Measurements from ENCODE around the gene ALG1. TPM values are rescaled to one million over a fixed set of nuclear protein-coding genes. Genes with fewer than 3 reads are reported as not detected.
"Not testable (repeated sequence)": the region's sequence is repeated elsewhere in the genome, so short reads cannot be mapped to it uniquely, and the experiment has no call there.

ALG1 gene
- total RNA-seq, 1 experiment from 2014 or later, result 31.4 TPM

DNA sequence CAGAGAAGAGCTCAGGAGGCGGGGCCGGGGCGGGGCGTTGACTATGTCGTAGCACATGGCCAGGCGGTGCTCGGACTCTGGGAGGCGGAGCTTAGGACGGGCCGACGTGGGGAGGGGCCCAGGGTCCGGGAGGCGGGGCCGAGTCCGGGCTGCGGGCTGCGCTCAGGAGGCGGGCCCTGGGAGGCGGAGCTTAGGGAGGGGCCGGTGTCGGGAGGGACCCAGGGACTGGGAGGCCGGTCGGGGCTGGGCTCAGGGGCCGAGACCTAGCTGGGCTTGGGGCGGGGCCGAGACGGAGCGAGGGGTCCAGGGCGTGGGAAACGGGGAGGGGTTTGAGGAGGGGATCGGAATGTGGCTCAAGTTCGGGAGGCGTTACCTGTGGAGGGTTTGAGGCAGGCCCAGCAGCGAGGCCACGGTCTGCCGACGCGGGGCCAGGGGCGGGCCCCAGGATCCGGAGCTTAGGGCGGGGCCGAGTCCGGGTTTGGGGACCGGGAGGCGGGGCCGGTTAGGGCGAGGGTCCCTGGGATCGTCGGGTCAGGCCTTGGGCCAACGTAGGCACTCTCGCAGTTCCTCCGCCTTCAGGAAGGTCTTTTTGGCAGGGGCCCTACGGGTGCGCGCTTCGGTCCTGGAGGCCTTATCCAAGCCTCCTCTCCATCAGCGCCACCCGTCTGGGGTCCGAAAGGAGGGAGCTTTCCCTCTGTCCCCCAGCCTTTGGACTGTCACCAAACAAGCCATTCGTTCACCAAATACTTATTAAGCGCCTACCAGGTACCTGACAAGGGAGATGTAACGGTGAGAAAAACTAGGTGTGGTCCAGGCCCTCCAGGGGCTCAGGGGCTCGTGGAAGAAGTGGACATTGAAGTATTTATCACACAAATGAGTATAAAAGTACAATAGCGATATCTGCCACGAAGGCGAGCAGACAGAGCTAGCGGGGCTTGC is 26.8 kb downstream of the ALG1 start:
- not testable (repeated sequence) for H3K36me3 Mint-ChIP-seq; H3K9me3 Mint-ChIP-seq; H3K27me3 Mint-ChIP-seq (ENCODE audit: low read depth)
- Mint-ChIP-seq H3K4me3 (peak overlapping the region; percentile 89), H3K4me1 (peaks cover 17% of the 10 kb centered on the region), H3K27ac (peak overlapping the region; percentile 57)
- ATAC-seq (peak; percentile 61), DNase-seq (ENCODE audit: low spot score) (peak; percentile 97)
- CTCF ChIA-PET, result interaction anchor here (0.6 to 1.6 kb wide), 12 partner anchors 9 to 517 kb away, joined by 3 to 12 read pairs (median 4); partner anchors contain the start of gene SEC14L5
- POLR2A ChIA-PET, result interaction anchor here (0.6 to 1.1 kb wide), 2 partner anchors 128 to 334 kb away, joined by 3 read pairs; no protein-coding TSS in a partner anchor
- TF ChIP-seq, protein P1, sequence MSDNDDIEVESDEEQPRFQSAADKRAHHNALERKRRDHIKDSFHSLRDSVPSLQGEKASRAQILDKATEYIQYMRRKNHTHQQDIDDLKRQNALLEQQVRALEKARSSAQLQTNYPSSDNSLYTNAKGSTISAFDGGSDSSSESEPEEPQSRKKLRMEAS (CRISPR knock-in tag; IDR thresholded peaks at IDR 0.05), result 0 out of 2 replicates have a peak, but pooled peaks have one; percentile 31
- peak; percentile 62 for TF ChIP-seq SP1 (CRISPR knock-in tag; conservative IDR thresholded peaks at IDR 0.05)

DNA sequence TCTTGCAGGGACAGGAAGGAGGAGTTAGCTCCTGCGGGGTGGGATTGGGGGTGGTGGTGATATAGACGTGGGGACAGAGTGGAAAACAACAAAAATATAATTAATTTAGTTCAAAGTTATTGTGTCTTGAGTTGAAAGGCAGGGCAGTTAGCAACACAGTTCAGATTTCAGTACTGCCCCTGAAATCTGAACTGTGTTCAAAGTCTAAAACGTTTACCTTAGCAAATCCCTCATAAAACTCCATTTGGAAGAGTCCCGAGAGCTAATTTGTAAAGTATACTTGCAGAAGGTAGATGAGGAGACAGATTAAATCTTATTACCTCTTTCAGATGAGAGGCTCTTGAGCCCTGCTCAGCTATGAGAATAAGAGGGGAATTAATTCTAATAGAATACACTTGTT is 27.5 kb downstream of the ALG1 start:
- peak overlapping the region; percentile 89 for H3K4me3 Mint-ChIP-seq
- ATAC-seq; H3K27me3 Mint-ChIP-seq (ENCODE audit: low read depth); H3K27ac Mint-ChIP-seq; DNase-seq (ENCODE audit: low spot score); H3K36me3 Mint-ChIP-seq; H3K9me3 Mint-ChIP-seq: not testable (repeated sequence)
- CTCF ChIA-PET, result interaction anchor here (0.9 to 1.3 kb wide), 7 partner anchors 9 to 141 kb away, joined by 3 to 12 read pairs (median 4); partner anchors contain the start of gene SEC14L5
- H3K4me1 Mint-ChIP-seq, result peaks cover 17% of the 10 kb centered on the region
- POLR2A ChIA-PET, result interaction anchor here (0.6 to 1.1 kb wide), 2 partner anchors 129 to 334 kb away, joined by 3 read pairs; no protein-coding TSS in a partner anchor

DNA sequence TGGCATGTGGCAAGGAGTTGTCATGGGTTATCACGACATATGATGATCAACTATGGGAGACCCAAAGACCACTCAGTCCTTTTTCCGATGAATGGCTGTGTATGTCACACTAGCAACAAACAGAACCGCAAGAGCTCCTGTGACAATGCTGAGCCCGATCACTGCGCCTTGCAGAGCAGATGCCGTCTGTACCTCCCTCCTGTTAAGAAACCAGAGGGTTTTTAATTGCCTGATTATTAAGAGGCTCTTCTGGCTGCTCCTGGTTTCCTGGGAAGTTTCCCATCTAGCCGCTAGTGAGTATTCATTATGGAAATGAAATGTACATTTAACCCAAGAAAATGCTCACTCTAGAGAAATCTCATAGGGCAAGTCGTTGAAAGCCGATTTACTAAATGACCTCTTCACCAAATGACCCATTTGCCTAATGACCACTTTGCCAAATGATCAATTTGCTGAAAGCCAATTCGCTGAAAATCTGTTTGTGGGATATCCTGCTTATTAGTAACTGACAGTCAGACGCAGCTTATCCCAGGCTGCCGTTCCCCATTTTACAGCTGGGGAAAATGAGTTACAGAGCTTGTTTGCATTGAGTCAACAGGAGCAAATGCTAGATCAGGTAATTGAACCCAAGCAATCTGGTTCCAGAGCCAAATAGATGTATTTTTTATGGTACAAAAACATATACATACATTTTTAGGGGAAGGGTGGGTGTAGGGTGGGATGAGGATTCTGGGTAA is 31.8 kb downstream of the ALG1 start:
- DNase-seq (ENCODE audit: low spot score); H3K4me3 Mint-ChIP-seq; H3K36me3 Mint-ChIP-seq; H3K27me3 Mint-ChIP-seq (ENCODE audit: low read depth); ATAC-seq; H3K4me1 Mint-ChIP-seq; H3K27ac Mint-ChIP-seq; POLR2A ChIA-PET; H3K9me3 Mint-ChIP-seq: not testable (repeated sequence)
- CTCF ChIA-PET, result interaction anchor here (0.5 kb wide), 1 partner anchor 64 kb away, joined by 3 read pairs; no protein-coding TSS in a partner anchor

DNA sequence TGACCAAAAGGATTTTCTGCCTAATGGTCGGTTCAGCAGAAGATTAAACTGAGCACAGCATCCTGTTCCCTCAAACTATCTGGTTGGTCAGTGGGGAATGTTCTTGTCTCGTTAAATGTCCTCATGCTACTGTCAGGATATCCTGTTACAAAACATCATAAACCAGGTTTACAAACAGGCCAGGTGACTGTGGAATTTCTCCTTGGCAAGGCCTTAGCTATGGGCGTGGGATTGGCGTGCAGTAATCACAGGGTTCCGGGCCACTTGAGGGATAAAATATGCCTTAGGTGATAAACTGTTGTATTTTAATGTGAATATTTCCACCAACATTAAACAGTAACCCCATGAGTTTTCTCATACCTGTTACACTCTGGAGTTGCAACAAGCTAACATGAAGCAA is 33.4 kb downstream of the ALG1 start:
- H3K4me1 Mint-ChIP-seq; H3K36me3 Mint-ChIP-seq; CTCF ChIA-PET; H3K9me3 Mint-ChIP-seq; ATAC-seq; H3K27me3 Mint-ChIP-seq (ENCODE audit: low read depth); H3K4me3 Mint-ChIP-seq; DNase-seq (ENCODE audit: low spot score); H3K27ac Mint-ChIP-seq; POLR2A ChIA-PET: not testable (repeated sequence)

DNA sequence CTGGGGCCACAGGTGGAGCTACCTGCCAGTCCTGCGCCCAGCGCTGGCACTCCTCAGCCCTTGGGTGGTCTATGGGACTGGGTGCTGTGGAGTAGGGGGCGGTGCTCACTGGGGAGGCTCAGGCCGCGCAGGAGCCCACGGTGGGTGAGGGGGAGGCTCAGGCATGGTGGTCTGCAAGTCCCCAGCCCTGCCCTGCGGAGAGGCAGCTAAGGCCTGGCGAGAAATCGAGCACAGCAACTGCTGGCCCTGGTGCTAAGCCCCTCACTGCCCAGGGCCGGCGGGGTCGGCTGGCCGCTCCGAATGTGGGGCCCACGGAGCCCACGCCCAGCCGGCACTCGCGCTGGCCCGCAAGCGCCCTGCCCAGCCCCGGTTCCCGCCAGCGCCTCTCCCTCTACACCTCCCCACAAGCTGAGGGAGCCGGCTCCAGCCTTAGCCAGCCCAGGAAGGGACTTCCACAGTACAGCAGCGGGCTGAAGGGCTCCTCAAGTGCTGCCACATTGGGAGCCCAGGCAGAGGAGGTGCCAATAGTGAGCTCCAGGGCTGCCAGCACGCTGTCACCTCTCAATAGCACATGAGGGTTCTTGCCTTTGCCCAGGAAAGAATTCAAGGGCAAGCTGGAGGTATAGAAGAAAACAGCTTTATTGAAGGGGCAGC is 37.0 kb downstream of the ALG1 start:
- ATAC-seq, result no peak
- CTCF ChIA-PET, result interaction anchor here (1.4 kb wide), 1 partner anchor 10 kb away, joined by 5 read pairs; no protein-coding TSS in a partner anchor
- H3K27ac Mint-ChIP-seq, result no peak overlapping the region; the same call in 1 of the 2 replicates
- TF ChIP-seq RELA (CRISPR knock-in tag; IDR thresholded peaks at IDR 0.05; ENCODE audit: borderline replicate concordance) (no peak), SOX15 (CRISPR knock-in tag; IDR thresholded peaks at IDR 0.05) (no peak), ZNF317 (CRISPR knock-in tag; IDR thresholded peaks at IDR 0.05; ENCODE audit: borderline replicate concordance, low read depth) (no peak), SP1 (CRISPR knock-in tag; conservative IDR thresholded peaks at IDR 0.05) (no peak), ELF4 (CRISPR knock-in tag; IDR thresholded peaks at IDR 0.05; ENCODE audit: low read depth) (no peak), FOXP1 (CRISPR knock-in tag; IDR thresholded peaks at IDR 0.05; ENCODE audit: borderline replicate concordance) (no peak)
- TF ChIP-seq, protein P2, sequence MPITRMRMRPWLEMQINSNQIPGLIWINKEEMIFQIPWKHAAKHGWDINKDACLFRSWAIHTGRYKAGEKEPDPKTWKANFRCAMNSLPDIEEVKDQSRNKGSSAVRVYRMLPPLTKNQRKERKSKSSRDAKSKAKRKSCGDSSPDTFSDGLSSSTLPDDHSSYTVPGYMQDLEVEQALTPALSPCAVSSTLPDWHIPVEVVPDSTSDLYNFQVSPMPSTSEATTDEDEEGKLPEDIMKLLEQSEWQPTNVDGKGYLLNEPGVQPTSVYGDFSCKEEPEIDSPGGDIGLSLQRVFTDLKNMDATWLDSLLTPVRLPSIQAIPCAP (CRISPR knock-in tag; IDR thresholded peaks at IDR 0.05), result no peak
- TF ChIP-seq, protein P3, sequence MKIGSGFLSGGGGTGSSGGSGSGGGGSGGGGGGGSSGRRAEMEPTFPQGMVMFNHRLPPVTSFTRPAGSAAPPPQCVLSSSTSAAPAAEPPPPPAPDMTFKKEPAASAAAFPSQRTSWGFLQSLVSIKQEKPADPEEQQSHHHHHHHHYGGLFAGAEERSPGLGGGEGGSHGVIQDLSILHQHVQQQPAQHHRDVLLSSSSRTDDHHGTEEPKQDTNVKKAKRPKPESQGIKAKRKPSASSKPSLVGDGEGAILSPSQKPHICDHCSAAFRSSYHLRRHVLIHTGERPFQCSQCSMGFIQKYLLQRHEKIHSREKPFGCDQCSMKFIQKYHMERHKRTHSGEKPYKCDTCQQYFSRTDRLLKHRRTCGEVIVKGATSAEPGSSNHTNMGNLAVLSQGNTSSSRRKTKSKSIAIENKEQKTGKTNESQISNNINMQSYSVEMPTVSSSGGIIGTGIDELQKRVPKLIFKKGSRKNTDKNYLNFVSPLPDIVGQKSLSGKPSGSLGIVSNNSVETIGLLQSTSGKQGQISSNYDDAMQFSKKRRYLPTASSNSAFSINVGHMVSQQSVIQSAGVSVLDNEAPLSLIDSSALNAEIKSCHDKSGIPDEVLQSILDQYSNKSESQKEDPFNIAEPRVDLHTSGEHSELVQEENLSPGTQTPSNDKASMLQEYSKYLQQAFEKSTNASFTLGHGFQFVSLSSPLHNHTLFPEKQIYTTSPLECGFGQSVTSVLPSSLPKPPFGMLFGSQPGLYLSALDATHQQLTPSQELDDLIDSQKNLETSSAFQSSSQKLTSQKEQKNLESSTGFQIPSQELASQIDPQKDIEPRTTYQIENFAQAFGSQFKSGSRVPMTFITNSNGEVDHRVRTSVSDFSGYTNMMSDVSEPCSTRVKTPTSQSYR (CRISPR knock-in tag; IDR thresholded peaks at IDR 0.05), result no peak
- TF ChIP-seq, protein P4, sequence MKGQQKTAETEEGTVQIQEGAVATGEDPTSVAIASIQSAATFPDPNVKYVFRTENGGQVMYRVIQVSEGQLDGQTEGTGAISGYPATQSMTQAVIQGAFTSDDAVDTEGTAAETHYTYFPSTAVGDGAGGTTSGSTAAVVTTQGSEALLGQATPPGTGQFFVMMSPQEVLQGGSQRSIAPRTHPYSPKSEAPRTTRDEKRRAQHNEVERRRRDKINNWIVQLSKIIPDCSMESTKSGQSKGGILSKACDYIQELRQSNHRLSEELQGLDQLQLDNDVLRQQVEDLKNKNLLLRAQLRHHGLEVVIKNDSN (CRISPR knock-in tag; IDR thresholded peaks at IDR 0.05), result no peak
- TF ChIP-seq, protein P5, sequence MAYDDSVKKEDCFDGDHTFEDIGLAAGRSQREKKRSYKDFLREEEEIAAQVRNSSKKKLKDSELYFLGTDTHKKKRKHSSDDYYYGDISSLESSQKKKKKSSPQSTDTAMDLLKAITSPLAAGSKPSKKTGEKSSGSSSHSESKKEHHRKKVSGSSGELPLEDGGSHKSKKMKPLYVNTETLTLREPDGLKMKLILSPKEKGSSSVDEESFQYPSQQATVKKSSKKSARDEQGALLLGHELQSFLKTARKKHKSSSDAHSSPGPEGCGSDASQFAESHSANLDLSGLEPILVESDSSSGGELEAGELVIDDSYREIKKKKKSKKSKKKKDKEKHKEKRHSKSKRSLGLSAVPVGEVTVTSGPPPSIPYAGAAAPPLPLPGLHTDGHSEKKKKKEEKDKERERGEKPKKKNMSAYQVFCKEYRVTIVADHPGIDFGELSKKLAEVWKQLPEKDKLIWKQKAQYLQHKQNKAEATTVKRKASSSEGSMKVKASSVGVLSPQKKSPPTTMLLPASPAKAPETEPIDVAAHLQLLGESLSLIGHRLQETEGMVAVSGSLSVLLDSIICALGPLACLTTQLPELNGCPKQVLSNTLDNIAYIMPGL (CRISPR knock-in tag; IDR thresholded peaks at IDR 0.05), result no peak
- TF ChIP-seq, protein P6, sequence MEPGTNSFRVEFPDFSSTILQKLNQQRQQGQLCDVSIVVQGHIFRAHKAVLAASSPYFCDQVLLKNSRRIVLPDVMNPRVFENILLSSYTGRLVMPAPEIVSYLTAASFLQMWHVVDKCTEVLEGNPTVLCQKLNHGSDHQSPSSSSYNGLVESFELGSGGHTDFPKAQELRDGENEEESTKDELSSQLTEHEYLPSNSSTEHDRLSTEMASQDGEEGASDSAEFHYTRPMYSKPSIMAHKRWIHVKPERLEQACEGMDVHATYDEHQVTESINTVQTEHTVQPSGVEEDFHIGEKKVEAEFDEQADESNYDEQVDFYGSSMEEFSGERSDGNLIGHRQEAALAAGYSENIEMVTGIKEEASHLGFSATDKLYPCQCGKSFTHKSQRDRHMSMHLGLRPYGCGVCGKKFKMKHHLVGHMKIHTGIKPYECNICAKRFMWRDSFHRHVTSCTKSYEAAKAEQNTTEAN (CRISPR knock-in tag; IDR thresholded peaks at IDR 0.05), result no peak

More for the DNA sequence above, 37.0 kb downstream of the ALG1 start:
- Mint-ChIP-seq H3K36me3 (no peaks in the 10 kb centered on the region), H3K4me3 (no peak overlapping the region), H3K4me1 (no peaks in the 10 kb centered on the region), H3K9me3 (peaks cover 5% of the 10 kb centered on the region; the same call in 1 of the 2 replicates), H3K27me3 (ENCODE audit: low read depth) (no peaks in the 10 kb centered on the region)
- DNase-seq (ENCODE audit: low spot score), result no peak
- POLR2A ChIA-PET, result no interaction called here
